GM19099 (cell line): ENCODE measurements around the gene ZNF667.

Experiments
- POLR2A ChIP-seq: IDR thresholded peaks from 3 replicates; pipeline ENCODE4 v1.6.1; 2011; ENCODE audit warnings: low read depth; ENCODE audit not compliant: insufficient read length; ENCODE audit errors: extremely low read depth

ZNF667 gene

DNA sequence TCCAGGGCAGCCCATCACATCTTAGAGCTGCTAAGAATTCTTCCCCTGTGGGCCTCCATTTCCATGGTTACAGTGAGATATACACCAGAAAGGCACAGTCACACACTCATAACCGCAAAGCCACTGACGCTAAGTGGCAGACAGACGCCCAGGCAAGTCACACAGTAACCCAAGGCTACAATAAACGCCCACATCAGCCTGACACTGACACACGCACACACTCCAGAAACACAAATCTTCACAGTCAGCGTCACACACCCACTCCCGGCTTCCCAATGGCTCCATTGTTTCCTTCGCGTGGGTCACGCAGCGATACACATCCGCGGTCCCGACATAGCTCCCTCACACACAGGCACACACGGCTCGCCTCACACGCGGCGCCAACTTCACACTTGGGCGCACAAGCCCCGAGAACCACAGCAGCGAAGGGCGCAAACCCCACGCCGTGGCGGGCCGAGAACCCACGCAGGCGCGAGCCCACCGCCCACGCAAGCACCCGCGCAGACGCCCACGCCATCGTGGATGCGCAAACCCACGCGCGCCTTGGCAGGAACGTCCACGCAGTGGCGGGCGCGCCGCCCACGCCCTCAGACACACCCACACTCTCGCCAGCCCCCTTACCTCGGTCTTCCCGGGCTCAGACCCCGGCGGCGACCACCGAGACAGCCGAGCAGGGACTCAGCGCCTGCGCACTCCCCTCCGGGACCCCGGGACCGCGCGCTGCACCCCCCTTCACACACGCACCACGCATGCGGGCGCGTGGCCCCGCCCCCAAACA, at the start of gene ZNF667:
ZNF667 (minus strand) TSS at position 695 of the 778 bp plus-strand sequence. CDS start 14,975 bp downstream, outside the sequence.
- no peak for TF ChIP-seq POLR2A

DNA sequence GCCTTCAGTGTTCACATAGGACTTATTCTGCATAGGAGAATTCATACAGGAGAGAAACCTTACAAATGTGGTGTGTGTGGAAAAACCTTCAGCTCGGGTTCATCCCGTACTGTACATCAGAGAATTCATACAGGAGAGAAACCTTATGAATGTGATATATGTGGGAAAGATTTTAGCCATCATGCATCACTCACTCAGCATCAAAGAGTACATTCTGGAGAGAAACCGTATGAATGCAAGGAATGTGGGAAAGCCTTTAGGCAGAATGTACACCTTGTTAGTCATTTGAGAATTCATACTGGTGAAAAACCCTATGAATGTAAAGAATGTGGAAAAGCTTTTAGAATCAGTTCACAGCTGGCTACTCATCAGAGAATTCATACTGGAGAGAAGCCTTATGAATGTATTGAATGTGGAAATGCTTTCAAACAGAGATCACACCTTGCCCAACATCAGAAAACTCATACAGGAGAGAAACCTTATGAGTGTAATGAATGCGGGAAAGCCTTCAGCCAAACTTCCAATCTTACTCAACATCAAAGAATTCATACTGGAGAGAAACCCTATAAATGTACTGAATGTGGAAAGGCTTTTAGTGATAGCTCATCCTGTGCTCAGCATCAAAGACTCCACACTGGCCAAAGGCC, 48.2 kb upstream of the ZNF667 start:
- TF ChIP-seq POLR2A: no peak

DNA sequence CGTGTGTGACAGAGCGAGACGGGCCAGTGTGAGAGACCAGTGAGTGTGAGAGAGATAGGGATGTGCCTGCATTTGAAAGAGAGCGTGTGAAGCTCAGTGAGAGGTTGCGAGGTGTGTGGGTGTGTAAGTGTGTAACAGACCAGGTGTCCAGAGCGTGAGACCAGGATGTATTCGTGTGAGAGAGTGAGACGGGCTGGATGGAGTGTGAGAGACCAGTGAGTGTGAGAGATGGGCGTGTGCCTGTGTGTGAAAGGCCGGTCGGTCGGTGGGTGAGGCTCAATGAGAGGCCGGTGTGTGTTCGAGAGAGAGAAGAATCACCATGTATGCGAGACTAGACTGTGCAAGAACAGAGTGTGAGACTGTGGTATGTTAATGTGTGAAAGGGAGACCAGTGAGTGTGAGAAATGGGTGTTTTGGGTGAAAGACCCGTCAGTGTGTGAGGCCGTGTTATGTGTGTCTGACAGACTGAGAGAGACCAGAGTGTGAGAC, 31.2 kb upstream of the ZNF667 start:
- TF ChIP-seq POLR2A: no peak

DNA sequence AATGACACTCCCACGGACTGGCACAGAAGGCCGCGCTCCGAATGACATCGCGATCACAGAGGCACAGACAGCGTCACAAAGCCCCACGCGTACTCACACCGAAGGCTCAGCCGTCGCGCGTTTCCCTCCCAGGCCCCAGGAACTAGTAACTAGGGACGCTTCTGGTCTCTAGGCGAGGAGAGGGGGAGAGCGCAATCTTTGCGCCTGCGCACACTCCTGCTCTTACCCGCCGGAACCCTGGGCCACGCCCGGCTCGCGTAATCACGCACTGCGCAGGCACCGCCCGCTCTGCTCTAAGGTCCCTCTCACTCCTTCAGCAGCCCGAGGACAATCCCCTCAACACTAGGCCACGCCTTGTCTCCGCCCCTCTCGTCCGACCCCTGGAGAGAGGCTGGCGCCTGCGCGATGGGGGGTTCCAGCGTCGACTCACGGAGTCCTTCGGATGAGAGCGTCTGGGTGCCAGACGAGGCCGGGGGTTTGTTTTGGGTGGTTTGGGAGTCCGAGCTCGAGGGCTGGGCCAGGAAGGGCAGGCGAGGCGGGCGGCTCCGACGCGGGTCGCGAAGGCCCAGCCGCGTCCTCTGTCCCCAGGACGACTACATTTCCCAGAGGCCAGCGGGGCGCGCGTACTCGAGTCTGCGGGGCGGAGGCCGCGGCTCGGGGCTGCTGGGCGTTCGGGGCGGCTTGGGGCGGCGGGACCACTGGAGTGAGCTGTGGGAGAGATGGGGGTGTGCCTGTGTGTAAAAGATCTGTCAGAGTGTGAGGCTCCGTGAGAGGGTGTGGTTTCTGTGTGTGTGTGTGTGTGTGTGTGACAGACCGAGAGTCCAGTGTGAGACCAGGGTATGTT, 30.5 kb upstream of the ZNF667 start, which contains the start of gene ZNF471:
ZNF471 (plus strand) TSS at position 410 of the 844 bp plus-strand sequence. CDS start 3,717 bp downstream, outside the sequence.
- TF ChIP-seq POLR2A: no peak

DNA sequence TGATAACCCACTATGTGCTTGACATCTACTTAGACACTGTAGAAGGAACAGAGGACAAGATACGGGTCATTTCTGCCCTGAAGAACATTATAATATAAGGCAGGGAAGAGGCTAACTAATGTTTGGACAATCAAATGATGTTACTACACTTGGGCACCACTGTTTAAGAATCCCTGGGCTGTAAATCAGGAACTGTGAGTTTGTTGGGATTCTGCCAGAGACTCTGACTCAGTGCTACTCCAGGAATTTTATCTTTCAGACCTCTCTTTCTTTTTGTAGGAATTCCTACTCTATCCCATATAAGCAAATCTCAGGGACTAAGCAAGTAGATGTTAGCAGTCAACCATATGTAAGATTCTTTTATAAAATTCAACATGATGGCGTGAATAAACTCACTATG, 27.4 kb upstream of the ZNF667 start:
- TF ChIP-seq POLR2A: no peak

DNA sequence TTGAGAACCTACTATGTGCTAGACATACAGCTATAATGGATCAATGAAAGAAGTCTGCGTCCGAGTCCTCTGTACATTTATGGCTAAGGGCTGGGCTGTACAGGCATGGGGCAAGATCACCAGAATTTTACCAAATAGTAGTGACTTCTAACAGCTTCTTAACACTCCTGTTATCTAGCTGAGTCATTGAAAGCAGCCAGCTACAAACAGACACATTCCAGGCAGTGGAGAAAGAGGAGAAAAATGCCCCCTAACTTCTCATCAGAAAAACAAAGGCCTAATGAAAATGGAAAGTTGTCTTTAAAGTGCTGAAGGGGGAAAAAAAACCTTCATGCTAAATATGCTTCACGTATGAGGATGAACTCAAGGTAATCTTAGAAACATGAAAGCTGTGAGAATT, 14.3 kb upstream of the ZNF667 start:
- TF ChIP-seq POLR2A: no peak

DNA sequence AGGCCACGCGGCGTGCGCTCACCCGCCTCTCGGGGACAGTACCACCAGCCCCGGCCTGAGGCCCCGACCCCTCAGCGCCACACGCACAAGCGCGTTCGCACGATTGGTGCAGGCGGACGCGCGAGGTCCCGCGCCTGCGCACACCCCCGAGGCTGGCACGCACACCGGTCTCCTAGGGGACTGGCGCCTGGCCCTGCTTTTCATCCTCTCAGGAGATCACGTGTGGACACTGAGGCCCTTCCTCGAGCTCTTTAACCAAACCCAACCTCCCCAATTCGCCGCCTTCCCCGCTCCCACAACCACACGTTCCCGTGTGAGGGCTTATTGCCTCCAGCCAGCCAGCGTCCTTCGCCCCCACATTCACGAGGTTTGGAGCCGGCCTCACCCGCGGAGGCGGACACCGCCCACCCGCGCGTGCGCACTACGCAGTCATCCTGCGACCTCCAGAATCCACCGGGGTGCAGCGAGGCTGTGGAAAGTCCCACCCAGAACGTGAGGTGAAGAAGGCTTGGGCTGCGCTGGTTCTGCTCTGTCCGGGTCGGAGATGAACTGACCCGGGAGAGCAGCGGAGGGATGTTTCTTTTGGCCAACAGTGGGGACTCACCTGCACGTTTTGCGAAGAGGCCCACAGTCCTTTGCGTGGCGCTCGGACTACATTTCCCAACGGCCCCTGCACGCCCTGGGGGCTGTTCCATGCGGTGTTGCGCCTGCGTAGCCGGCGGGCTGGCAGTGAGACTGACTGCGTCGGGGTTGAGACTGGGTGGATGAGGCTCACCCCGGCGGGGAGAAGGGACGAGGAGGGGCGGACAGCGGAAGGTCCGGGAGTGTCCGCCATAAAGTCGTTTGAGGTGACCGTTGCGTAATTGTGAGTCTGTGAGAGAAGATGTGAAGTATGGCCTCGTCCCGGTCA, 539 bp upstream of the ZNF667 start:
- no peak for TF ChIP-seq POLR2A

DNA sequence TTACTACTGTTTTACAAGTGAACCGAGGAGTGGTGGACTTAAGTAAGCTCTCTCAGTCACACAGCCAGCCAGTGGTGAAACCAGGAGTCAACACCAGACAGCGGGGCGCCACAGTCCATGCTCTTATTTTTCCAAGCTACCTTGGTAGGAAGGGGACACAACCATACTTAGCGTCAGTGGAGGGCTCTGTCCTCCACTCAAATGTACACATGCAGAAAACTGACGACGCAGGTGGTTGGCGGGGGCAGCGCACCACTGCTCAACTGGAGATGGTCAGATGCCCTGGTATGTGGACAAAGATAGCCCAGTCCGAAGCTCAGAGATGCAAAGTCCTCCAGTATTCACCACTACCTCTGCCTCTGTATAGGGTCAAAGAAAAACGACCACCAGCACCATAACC, 1.1 kb downstream of the ZNF667 start:
- no peak for TF ChIP-seq POLR2A

DNA sequence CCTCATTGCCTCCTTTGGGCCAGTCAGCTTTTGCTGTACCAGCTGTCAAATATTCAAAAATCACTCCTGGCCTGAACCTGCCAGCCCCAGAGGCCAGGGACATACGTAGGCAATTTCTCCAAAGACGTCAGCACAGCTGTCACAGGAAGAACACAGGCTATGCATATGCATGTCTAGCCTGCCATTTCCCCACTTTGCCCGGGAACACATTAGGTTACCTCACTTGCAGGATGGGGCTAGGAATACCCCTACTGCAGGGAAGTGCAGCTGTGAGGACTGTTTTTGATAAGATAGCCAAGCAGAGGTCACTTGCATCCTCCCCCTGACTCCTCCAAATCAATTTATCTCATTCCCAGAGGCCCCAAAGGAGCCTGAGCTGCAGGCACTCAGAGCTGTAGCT, 2.8 kb downstream of the ZNF667 start:
- no peak for TF ChIP-seq POLR2A

DNA sequence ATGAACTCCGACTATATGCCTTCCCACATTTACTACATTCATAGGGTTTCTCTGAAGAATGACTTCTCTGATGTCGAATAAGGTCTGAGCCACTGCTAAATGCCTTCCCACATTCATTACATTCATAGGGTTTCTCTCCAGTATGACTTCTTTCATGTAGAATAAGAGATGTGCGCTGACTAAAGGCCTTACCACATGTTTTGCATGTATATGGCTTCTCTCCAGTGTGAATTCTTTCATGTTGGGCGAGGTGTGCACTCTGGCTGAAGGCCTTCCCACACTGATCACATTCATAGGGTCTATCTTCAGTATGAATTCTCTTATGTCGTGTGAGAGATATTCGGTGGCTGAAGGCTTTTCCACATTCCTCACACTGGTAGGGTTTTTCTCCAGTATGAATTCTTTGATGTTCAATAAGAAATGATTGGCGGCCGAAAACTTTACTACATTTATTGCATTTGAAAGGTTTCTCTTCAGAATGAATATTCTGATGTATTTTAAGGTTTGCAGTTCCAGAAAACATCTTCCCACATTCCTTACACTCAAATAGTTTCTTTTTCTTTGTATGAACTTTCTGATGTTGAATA, 35.8 kb downstream of the ZNF667 start:
- TF ChIP-seq POLR2A: no peak

DNA sequence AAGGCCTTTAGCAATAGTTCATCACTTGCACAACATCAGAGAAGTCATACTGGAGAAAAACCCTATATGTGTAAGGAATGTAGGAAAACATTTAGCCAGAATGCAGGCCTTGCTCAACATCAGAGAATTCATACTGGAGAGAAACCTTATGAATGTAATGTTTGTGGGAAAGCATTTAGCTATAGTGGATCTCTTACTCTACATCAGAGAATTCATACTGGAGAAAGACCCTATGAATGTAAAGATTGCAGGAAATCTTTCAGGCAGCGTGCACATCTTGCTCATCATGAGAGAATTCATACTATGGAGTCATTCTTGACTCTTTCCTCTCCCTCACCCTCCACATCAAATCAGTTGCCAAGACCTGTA, 53.2 kb downstream of the ZNF667 start:
- no peak for TF ChIP-seq POLR2A

DNA sequence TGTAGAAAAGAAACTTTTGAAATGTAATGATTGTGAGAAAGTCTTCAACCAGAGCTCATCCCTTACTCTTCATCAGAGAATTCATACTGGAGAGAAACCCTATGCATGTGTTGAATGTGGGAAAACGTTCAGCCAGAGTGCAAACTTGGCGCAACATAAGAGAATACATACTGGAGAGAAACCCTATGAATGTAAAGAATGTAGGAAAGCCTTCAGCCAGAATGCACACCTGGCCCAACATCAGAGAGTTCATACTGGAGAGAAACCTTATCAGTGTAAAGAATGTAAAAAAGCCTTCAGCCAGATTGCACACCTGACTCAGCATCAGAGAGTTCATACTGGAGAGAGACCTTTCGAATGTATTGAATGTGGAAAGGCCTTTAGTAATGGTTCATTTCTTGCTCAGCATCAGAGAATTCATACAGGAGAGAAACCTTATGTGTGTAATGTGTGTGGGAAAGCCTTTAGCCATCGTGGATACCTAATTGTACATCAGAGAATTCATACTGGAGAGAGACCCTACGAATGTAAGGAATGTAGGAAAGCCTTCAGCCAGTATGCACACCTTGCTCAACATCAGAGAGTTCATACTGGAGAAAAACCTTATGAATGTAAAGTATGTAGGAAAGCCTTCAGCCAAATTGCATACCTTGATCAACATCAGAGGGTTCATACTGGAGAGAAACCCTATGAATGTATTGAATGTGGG, 53.7 kb downstream of the ZNF667 start:
- no peak for TF ChIP-seq POLR2A

DNA sequence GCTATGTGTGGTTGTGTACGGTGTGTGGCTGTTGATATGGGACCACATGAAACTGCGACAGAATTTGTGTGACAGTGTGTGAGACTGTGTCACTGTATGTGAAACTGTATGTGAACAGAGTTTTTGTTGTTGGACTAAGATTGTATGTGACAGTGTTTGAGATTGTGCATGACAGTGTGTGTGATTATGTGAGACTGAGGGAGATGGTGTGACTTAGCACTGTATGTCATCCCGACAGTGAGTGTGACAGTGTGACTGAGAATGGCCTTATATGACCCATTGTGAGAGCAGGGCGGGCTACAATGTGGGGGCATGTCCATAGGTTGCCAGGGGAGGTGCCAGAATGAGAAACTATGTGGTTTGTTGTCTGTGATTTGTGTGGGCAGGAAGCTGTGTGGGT, 72.1 kb downstream of the ZNF667 start:
- TF ChIP-seq POLR2A: no peak
